ENCODE measurements around the gene CCNQ.

Gene CCNQ

DNA sequence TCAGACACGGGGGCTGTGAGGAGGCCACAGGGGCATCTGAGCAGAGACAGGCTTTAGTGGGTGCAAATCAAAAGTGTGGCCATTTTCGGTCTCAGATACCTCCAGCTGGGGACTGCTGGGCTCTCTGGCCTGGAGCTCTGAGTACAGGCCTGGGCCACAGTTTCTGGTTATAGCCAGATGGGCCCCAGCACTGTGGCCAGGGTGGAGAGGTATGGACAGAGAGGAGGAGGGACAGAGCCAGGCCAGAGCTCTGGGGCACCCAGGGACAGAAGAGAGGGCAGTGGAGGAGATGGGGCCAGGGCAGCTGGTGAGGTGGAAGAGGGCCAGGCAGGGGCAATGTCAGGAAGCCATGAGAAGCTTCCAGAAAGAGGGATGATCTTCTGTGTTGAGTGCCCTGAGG, 20.1 kb downstream of the CCNQ start:
- DNase-seq (ENCODE audit: low spot score) = no peak
- TF ChIP-seq, protein P1, sequence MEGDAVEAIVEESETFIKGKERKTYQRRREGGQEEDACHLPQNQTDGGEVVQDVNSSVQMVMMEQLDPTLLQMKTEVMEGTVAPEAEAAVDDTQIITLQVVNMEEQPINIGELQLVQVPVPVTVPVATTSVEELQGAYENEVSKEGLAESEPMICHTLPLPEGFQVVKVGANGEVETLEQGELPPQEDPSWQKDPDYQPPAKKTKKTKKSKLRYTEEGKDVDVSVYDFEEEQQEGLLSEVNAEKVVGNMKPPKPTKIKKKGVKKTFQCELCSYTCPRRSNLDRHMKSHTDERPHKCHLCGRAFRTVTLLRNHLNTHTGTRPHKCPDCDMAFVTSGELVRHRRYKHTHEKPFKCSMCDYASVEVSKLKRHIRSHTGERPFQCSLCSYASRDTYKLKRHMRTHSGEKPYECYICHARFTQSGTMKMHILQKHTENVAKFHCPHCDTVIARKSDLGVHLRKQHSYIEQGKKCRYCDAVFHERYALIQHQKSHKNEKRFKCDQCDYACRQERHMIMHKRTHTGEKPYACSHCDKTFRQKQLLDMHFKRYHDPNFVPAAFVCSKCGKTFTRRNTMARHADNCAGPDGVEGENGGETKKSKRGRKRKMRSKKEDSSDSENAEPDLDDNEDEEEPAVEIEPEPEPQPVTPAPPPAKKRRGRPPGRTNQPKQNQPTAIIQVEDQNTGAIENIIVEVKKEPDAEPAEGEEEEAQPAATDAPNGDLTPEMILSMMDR (IDR thresholded peaks at IDR 0.05; ENCODE audit: extremely low read depth, missing control alignments) = no peak

GRCh38 chrX:153578200-153578835, 20.6 kb downstream of the CCNQ start:
- TF ChIP-seq, protein P1 (IDR thresholded peaks at IDR 0.05; ENCODE audit: extremely low read depth, missing control alignments) = no peak
- no peak for DNase-seq (ENCODE audit: low spot score)

GRCh38 chrX:153576961-153577360, 22.0 kb downstream of the CCNQ start:
- no peak for DNase-seq (ENCODE audit: low spot score)
- TF ChIP-seq, protein P1 (IDR thresholded peaks at IDR 0.05; ENCODE audit: extremely low read depth, missing control alignments) = no peak

DNA sequence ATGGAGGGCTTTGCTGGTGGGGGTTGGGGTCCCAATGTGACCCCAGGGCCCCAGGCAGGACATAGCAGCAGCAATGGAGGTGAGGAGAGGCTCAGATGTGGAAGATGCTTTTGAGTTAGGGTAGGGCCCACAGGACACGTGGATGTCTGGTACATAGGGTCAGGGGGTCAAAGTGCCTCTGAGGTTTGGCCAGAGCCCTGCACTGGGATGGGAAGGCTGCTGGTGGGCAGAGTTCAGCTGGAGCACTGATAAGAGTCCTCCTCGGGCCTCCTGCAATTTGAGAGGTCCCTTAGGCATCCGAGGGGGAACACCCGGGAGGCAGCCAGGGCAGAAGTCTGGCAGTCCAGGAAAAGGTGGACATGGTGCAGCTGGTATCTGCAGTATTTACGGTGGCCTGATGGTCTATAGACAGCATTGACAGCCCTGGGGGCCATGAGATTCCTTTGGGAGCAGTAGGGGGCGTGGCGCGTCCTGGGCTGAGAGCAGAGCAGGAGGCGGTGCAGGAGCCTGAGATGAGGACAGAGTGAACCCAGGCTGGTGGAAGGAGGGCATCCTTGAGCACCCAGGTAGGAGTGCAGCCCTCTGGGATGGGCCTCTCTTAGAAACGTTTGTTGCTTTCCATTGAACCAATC, 22.6 kb downstream of the CCNQ start:
- TF ChIP-seq, protein P1 (IDR thresholded peaks at IDR 0.05; ENCODE audit: extremely low read depth, missing control alignments) = no peak
- DNase-seq (ENCODE audit: low spot score) = no peak

DNA sequence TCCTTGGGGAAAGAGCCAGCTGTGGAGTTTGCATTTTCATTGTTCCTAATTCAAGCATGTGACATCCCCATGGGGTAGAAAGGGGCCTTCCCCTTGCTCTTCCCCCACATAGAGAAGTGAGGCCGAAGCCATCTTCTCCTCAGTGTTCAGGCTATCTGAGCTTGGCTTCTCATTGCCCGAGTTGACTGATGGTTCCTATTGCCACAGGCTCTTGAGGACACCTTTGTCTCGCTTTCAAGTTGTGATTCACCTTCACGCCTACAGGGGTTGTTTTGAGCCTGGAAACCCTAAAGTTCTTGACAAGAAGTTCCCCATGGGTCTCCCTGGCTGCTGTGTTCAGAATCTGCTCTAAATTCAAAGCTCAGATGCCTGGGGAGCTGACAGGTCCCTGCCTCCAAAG, 25.0 kb downstream of the CCNQ start:
- peak; percentile 25 for DNase-seq (ENCODE audit: low spot score)
- TF ChIP-seq, protein P1 (IDR thresholded peaks at IDR 0.05; ENCODE audit: extremely low read depth, missing control alignments) = no peak

DNA sequence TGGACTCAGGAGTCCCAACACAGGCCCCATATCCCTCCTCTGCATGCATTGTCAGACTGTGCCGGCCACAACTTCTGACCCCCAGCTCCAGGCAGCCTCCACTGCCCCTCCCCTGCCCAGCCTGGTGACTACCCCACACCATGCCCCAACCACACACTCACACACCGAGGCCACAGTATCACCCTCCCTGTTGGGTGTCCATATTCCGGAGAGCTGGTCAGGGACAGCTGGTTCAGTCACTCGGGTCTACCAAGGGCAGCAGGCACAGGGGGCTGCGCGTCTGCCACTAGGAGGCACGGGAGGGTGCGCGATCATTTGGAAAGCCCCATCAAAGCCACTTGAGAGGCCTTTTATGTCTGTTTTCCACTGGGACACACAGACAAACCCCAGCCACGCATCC, 26.3 kb downstream of the CCNQ start:
- DNase-seq (ENCODE audit: low spot score) = no peak
- TF ChIP-seq, protein P1 (IDR thresholded peaks at IDR 0.05; ENCODE audit: extremely low read depth, missing control alignments) = no peak

DNA sequence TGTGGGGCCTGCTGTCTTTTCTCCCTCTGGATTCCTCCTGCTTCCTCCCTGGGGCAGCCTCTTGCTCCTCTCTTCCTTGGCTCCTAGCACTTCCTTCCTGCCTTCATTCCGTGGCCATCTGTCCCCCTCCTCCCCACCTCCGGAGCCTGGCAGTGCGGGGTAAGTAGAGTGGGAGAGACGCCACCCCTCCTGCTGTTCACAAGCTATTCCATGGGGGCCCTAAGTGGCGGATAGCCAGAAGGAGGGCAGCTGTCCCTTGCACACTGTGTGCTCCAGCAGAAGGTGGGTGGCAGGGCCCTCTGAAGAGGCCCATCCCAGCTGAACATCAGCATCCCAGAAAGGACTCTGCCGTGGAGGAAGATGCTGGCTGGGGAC, 27.4 kb downstream of the CCNQ start:
- no peak for DNase-seq (ENCODE audit: low spot score)
- TF ChIP-seq, protein P1 (IDR thresholded peaks at IDR 0.05; ENCODE audit: extremely low read depth, missing control alignments) = no peak

Measured in GM20000 (cell line).